Stimulated activated CD4-positive, alpha-beta T cell treated with anti-CD3 and anti-CD28 coated beads, Interleukin-4, amount 100 ng/mL, for 4 hours (primary cell): ENCODE results near the gene GRB2.

Experiments
- DNase-seq, 2 experiments: peaks; one replicate each; pipeline ENCODE4 v3.0.0-alpha.2; 2020

GRB2 gene

DNA sequence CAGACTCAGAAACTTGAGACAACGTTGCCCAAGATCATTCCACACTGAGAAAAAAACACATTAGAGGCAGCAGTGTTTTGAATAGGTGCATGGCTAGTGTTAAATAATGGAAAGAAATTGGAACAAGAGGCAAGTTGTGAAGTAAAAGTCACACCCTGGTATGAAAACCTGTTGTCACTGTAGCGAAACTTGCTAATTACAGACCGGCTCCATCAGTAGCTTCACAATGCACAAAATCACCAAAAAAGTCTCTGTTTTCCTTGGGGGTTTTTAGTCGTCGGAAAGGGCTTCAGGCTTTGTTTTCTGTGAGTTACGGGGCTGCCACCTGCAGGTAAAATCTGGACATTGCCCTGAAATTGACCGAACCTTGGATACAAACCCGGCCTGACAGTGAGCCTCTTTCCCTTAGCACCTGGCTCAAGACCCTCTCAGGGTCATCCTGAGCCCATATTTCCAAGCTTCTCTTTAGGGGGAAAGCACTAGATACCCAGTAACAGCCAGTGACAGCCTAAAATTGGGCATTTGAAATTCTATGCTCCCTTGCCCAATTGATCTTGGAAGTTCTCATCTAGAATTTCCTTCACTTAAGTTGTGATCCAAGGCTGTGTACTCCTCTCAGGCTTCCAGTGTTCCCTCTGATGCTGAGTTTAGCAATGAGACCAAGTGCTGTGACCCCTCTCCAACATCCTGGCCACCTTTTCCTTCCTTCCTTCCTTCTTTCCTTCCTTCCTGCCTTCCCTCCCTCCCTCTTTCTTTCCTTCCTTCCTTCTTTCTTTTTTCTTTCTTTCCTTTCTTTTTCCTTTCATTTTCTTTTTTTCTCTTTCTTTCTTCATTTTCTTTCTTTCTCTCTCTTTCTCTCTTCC, 7.2 kb upstream of the GRB2 start:
- peak; percentile 52 to 57 for DNase-seq

DNA sequence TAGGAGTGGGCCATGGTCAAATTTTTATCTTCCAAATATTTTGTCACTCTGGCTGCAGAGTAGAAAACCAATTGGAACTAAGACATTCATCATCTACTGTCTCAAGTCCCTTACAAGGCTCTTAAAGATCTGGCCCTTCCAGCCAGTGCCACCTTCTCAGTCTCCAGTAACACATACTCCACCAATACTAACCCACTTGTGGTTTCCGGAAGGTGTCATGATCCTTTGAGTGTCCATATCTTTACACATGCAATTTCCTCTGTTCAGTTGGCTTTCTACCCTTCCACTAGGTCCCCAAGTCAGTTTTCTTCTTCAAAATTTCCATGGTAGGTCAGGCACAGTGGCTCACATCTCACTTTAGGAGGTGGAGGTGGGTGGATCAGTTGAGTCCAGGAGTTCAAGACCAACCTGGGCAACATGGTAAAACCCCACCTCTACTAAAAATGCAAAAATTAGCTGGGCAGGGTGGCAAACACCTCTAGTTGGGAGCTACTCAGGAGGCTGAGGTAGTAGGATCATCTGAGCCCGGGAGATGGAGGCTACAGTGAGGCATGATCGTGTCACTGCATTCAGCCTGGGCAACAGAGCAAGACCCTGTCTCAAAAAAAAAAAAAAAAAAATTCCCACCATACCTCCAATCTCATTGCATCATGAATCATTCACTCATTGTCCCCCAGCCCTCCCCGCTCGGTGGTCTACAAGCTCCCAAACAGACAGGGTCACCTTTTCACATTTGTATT, 6.0 kb upstream of the GRB2 start:
- DNase-seq, result no peak

DNA sequence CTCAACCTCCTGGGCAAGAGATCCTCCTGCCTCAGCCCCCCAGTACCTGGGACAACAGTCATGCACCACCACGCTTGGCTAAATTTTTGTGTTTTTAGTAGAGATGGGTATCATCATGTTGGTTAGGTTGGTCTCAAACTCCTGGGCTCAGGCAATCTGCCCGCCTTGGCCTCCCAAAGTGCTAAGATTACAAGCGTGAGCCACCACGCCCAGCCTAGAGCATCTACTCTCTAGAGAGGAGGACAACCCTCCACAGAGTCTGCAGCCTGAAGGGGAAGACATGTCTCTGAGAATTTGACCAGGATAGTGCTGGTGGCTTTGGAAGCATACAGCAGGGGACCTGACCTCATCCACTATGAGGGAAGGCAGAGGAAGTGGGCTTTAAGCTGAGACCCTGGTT, 4.7 kb upstream of the GRB2 start:
- DNase-seq, result no peak

DNA sequence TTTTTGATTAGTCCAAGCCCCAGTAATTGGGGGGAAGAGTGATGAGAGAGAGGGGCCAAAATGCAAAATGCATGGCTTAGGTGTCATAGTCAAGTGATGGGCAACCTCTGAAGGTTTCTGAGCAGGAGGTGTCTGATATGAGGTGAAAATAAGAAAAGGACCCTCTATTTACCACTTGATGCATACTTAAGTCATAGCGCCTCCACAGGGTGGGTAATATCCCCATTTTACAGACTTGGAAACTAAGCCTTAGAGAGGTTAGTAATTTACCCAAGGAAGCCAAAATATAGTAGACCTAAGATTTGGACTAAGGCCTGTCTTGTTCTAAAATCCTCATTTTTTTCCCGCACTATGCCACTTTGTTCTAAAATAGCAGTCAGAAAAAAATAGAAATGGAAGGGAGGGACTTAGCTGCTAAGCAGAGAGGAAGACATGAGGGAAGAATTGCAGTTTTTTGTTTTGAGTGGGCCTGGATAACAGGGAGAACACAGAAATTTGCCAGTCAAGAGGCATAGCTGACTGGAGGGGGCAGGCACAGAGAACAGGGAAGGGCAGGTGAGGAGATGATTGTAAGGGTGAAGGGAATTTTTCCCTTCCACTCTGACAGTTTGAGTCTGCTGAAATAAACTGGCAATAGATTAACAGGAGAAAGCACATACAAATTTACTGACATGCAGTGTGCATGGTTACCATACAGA, 2.3 kb upstream of the GRB2 start:
- DNase-seq, result no peak

DNA sequence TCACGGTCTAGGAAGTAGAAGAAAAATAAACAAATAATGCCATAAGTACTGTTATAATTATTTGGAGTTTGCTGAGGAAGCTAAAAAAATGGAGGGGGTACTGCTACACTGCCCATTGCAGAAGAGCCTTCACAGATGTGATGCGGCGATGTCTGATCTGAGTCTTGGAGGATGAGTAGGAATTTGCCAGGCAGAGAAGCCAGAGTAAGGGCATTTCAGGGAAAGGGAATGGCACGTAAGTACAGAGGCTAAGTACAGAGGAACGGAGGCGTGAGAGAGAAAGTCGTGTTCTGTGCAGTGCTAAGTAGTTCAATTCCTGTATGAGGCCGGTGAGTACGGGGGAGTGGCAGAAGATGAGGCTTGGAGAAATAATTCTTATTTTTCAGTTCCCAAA, 741 bp upstream of the GRB2 start:
- no peak for DNase-seq

DNA sequence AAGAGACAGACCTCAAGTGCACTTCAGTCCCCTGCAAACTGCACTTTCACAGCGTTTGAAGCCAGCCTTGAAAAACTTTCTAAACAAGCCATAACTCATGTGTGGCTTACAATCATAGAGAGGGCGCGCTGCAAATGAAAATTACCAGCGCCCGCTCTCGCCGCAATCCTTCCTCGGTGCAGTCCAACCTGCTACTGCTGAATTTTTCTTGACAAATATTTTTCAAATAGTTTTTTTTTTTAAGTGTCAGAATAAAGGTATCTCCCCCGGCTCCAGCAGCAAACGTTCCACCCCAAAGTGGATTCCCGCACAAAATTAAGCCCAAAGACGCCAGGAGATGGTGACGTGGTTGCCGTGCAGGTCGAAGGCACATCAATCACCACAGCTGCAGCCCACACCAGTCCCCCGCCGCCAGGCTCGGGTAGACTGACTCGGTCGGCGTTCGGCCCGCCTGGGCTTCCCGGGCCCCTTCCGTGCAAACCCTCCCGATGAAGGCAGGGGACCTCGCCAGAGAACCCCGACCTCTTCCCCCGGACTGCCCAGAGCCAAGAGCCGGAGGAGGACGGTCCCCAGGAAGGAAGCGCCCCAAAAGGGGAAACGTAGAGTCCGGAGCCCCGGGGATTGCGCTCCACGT, 630 bp downstream of the GRB2 start:
- DNase-seq, result peak; percentile 48 to 56

DNA sequence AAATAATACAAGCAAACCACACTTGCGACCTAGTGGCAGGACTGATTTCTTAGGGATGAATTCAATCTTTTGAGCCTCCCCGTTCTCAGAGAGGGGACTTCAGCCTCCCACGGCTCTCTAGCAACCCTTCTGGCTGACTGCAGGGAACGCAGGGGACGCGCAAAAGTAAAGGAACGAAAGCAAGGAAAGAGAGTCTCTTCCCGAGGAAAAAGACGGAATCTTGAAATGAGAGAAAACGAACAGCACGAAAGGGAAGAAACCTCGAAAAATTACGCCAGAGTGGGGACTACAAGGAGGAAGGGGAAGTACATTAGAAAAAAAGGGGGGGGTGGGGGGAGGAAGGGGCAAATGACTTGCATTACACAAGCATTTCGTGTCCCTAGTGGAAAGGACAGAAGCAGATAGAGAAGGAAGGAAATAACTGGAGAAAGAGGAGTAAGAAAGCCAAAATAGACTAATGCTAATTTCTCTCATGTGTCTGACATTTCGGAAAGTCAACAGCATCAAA, 1.2 kb downstream of the GRB2 start:
- peak; percentile 23 to 45 for DNase-seq

DNA sequence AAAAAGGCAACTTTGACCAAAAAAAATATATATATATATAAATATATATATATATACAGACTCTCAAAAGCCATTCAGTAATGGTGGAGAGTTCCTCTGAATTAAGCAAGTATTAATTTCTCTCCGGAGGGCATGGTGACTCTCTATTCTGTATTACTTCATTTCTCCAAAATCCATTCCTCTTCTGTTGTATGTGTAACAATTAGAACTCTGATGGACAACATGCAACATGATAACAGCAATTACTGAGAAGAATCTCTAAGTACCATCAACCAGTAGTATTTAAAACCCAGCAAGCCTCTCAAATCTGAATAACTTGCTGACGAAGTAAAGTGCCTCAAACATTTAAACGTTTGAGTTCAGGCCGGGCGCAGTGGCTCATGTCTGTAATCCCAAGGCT, 2.3 kb downstream of the GRB2 start:
- DNase-seq, result no peak

DNA sequence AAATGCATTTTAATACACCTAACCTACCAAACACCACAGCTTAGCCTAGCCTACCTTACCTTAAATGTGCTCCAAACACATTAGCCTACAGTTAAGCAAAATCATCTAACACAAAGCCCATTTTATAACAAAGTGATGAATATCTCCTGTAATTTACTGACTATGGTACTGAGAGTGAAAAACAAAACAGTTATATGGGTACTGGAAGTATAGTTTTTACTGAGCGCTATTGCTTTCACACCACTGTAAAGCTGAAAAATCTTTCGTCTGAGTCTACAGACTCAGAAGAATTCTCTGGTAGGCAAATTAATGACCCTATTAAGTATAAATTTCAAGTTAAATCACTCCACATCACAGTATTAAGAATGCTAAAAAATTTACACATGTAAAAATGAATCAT, 3.5 kb downstream of the GRB2 start:
- DNase-seq, result no peak

DNA sequence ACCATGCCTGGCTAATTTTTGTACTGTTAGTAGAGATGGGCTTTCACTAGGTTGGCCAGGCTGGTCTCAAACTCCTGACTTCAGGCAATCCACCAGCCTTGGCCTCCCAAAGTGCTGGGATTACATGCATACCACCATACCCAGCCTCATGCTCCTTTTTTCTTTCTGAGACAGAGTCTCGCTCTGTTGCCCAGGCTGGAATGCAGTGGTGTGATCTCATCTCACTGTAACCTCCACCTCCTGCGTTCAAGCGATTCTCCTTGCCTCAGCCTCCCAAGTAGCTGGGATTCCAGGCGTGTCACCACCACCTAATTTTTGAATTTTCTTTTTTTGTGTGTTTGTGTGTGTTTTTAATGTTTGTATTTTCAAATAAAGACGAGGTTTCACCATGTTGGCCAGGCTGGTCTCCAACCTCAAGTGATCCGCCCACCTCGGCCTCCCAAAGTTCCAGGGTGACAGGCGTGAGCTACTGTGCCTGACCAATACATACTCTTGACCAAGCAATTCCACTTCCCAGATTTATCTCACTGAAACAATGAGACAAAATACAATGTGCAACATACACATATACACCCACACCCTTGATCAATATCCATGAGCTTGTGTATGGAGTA, 5.0 kb downstream of the GRB2 start:
- DNase-seq, result no peak

DNA sequence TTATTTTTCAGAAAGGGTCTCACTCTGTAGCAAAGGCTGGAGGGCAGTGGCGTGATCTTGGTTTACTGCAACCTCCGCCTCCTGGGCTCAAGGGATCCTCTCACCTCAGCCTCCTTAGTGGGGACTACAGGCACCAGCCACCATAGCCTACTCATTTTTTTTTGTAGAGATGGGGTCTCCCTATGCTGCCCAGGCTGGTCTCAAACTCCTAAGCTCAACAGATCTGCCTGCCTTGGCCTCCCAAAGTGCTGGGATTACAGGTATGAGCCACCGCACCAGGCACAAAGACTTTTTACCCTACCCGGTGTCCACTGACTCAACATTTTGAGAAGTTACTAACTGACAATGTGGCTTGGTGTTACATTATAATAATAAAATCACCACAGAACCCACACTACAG, 7.2 kb downstream of the GRB2 start:
- no peak for DNase-seq

DNA sequence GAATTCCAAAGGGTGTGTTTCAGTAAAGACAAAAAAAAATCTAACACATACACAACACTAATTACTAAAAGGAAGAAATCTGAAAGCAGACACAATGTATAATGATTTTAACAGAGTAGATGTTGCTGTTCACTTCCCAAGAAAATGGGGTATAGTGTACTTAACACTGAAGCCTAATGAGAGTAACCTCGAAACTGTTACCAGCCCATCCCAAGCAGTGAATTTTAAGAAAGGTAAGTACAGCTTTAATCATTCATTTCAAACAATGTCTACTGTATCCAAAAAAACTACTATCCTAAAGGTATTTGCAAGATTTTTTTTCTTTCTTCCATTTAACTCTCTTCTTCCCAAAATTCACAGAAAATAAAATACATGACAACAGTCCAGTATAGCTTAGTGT, 8.3 kb downstream of the GRB2 start:
- no peak for DNase-seq

DNA sequence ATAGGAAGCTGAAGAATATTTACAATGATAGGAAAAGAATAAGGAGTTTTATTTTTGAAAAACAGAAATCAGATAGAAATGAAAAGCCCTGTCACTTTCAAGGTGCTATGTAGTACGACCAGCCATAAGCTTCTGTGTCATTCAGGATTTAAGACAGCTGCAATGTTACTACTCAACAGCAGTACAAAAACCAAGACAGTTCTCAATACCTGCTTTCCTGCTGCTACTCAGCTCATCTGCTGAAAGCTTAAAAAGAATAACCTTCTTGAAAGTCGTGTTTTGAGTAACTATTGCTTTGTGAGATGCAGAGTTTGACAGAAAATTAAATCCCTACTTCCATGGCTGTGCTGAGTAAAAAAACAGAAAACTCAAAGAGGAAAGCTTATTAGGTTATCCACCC, 8.7 kb downstream of the GRB2 start:
- no peak for DNase-seq

DNA sequence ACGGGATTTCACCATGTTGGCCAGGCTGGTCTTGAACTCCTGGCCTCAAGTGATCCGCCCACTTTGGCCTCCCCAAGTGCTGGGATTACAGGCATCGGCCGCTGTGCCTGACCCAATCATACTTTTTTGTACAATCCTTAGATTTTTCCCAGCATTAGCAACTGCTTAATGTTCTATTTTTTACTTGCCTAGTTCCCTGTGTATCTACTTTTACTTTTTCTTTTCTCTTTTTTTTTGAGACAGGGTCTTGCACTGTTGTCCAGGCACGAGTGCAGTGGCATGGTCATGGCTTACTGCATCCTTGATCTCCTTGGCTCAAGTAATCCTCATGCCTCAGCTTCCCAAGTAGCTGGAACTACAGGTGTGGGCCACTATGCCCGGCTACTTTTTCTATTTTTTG, 9.5 kb downstream of the GRB2 start:
- DNase-seq, result no peak

DNA sequence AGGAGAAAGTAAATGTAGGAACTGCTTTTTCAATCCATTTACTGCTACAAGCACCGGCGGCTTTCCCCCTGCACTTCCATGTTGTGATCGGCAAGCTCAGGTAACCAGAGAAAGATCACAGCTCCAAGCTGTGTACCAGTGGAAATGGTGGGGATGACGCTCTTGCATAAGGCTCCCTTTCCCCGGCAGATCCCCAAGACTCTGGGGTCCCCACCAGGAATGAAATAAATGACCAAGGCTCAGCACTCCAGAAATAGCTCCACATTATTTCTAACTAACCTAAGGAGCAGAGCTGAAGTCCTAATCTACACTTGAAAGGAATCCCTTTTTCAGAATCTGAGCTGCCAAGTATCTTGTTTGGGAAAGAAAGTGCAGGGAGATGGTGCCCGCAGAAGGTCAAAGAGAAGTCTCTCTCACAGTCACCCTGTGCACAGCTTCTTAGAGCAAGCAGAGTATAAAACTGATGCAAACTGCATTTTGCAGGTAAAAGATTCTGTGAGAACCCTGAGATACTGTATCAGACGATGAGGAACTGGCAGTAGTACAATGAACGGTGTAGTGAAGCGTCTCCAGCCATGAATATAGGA, 11.1 kb downstream of the GRB2 start:
- no peak for DNase-seq

DNA sequence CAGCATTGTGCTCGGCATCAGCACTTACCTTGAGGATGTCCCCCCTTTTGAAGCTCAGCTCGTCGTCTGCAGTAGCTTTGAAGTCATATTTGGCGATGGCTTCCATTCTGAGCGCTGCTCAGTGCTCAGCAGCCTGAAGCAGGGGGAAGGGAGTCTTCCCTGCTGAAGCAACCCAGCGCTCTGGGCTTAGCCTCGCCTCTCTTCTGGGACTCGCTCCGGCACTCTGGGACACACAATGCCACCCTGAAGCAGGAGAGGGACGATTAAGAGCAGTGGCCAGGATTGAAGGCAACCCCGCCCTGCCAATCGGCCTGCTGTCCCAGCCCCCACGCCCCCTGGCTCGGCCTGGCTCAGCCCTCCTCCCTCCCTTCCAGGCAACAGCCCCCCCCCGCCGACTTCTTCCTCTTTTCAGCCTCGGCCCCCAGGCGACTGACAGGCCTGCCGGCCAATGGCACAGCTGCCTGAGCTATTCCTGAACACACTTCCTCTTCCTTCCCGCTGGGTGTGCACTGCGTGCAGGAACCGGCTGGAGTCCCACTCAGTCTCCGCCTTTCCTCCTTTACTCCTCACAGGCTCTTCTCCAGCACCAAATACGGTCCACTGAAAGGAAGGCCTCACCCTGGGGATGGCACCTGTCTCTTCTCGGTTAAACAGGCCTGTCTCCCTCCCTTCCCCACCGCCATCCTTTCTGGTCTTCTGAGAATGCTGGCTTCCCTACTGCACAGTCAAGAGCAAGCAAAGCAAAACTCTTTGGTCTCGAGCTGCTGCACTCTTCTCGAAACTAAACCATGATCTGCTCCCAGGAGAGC, 11.8 kb downstream of the GRB2 start:
- DNase-seq, result peak; percentile 69 to 72

DNA sequence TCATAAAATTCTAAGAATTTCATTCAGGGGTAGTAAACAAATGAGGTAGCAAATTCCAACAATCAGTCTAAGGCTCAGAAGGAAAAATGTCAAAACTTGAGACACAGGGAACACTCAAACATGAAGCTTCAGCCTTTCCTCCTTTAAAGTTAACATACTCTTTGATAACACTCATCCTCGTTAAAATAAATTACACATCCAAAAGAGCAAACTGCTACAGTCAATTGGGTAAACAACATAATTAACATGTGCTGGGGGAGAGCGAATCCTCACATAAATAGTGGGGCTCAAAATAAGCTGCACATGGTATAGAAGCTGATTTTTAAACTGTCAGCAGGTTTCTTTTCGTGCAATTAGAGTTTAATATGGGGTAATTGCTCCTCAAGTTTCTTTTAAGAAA, 12.9 kb downstream of the GRB2 start:
- DNase-seq, result no peak

DNA sequence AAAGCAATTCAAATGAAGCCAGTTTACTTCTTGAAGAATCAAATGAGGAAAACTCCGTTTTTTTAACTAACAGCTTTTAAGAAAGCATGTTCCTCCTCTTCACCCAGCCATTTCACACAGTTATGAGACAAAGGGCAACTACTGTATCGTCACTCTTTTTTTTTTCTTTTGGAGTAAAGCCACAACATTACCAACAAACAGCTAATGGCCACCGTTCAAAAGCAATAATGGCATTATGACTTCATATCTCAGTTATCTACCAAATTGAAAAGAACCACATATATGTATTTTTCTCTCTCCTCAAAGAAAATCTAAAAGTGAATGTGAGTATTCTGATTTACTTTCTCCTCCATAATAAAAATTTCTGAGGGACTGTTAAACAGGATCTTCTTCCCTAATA, 14.5 kb downstream of the GRB2 start:
- DNase-seq, result no peak

DNA sequence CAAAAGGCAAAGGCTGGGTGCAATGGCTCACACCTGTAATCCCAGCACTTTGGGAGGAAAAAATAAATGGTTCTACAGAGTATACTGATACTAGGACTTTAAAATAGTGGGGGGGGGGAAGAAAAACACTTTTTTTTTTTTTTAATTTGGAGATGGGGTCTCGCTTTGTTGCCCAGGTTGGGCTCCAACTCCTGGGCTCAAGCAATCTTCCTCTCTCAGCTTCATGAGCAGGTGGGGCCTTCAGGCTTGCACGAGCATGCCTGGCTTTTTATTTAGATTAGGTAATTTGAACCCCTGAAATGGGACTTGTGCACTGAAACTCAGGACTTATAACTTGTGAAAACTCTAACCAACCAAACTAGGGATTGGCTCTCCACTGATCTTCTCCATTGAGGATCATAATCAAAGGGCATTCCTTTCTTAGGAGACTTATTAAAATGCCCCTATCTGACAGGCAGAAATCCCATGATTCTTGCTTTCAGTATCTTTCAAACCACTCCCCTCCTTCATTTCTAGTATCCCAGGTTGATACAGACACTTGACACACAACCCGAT, 16.9 kb downstream of the GRB2 start:
- no peak for DNase-seq

DNA sequence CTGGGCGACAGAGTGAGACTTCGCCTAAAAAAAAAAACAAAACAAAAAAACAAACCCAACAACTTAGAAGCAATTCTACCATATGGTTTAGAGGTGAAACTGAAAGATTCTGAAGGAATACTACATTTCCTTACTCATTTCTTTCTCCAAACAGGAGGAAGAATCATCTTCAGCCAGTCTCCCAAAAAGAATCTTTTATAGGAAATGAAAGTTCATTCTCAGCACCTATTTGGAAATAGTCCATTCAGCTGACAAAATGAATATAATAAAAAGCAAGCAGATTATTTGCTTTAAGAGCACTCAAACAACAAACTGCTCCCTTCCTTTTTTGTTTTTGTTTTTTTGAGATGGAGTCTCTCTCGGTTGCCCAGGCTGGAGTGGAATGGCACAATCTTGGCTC, 17.7 kb downstream of the GRB2 start:
- no peak for DNase-seq

DNA sequence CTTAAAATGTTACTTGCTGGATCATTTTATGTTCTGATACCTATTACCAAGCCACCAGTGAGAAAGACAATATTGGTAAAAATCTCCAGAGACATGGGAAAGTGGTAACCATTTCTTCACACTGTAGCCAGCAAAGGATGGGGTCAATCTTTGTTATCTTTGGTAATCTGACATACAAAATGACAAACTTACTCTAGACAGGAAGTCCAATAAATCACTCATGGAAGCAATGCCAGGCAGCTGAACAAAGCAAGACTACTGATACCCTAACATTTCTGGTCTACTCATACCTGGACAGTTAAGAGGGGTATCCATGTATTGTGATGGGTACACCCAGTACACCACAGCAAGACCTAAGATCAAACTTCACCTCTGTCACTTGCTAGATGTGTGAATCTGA, 19.0 kb downstream of the GRB2 start:
- no peak for DNase-seq
